ENCODE data around the gene CD164L2.
"Not testable (repeated sequence)": the region's sequence is repeated elsewhere in the genome, so short reads cannot be mapped to it uniquely, and the experiment has no call there.

CD164L2 gene

GRCh38 chr1:27403931-27404330 lies 20.8 kb upstream of the CD164L2 start:
- no peak for DNase-seq

GRCh38 chr1:27403065-27403726 lies 20.1 kb upstream of the CD164L2 start:
- peak; percentile 2 for DNase-seq

- DNase-seq: peak; percentile 30
These were observed 19.2 kb upstream of the CD164L2 start for GRCh38 chr1:27402349-27402754.

- DNase-seq: no peak
These were observed 17.8 kb upstream of the CD164L2 start for GRCh38 chr1:27400963-27401341.

- DNase-seq: peak; percentile 61
These were observed 17.2 kb upstream of the CD164L2 start for GRCh38 chr1:27400082-27400962.

DNA sequence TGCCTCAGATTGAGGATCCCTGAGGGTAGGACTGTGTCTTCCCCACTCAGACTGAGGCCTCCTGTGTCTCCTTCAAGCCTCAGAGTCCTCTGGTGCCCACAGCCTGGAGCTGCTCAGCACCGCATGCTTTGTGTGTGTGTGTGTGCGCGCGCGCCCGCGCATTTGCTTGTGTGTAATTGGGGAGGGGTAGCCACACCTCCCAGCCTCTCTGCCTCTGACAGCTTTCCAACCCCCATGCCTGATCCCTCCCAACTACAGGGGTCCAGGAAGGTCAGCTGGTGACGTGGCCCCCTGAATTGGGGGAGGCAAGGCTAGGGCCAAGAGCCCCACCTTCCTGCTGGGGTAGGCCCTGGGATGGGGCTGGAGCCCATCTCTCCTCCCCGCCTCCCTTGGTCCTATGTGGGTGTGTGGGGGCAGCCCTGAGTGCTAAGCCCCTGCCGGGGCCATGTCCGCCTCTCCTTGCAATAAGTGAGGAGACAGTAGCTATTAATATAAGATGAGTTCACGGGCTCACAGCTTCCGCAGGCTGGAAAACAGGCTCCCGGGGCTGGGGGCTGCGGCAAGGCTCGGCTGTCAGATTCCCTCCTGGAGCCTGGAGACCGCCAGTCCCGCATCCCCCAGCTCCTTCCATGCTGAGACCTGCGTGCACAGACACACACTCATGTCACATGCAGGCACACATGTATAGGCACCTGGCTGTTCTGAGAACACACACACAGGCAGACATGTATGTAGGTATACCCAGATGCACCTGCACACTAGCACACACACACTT lies 16.3 kb upstream of the CD164L2 start:
- DNase-seq: peak; percentile 73

GRCh38 chr1:27398405-27399149 lies 15.4 kb upstream of the CD164L2 start:
- DNase-seq: peak; percentile 53

DNA sequence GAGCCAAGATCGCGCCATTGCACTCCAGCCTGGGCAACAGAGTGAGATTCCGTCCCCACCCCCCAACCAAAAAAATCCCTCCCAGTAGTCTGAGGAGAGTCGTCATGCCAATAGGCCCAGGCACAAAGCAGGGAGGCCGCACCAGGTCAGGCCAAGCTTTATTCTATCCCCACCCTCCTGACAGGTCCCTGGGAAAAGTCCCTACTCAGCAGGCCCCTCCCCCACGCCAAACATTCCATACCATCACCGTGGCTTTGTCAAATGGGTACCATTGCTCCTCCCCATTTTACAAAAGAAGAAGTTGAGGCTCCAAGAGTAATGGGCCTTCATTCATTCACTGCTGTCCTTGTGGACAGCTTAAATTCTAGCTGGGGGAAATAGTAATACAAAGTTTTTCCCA lies 14.6 kb upstream of the CD164L2 start:
- no peak for DNase-seq

- DNase-seq: no peak
These were observed 14.0 kb upstream of the CD164L2 start for GRCh38 chr1:27397110-27397509.

- peak; percentile 68 for DNase-seq
These were observed 12.5 kb upstream of the CD164L2 start for GRCh38 chr1:27395441-27396195.

DNA sequence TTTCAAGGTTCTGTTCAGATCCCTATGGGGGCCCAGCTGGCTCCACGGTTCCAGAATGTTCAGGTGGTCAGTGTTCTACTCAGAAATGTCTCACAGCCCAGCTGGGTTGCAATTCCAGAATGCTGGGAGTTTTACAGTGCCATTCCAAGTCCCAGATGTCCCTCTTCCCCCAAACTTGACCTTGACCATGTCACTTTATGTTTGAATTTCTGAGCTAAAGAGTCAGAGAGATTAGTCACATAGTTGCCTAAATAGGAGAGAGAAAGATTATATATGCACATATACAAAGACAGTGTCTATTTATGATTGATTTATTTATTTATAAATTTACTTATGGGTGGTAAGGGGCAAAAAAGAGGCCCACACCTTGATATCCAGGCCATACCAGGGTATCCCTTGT lies 11.8 kb upstream of the CD164L2 start:
- DNase-seq: no peak

- DNase-seq: no peak
These were observed 11.1 kb upstream of the CD164L2 start for GRCh38 chr1:27394282-27394658.

DNA sequence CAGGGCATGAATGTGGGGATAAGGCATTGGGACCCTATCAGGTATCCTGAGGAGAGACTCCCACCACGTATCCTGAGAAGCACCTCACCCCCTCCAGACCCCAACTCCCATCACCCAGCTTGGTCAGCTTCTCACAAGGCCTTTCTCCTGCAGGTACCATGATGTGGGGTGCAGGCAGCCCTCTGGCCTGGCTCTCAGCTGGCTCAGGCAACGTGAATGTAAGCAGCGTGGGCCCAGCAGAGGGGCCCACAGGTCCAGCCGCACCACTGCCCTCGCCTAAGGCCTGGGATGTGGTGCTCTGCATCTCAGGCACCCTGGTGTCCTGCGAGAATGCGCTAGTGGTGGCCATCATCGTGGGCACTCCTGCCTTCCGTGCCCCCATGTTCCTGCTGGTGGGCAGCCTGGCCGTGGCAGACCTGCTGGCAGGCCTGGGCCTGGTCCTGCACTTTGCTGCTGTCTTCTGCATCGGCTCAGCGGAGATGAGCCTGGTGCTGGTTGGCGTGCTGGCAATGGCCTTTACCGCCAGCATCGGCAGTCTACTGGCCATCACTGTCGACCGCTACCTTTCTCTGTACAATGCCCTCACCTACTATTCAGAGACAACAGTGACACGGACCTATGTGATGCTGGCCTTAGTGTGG lies 10.6 kb upstream of the CD164L2 start:
- no peak for DNase-seq

GRCh38 chr1:27392778-27393635 lies 9.9 kb upstream of the CD164L2 start:
- DNase-seq: peak; percentile 23

- DNase-seq: peak; percentile 92
These were observed 9.1 kb upstream of the CD164L2 start, which contains the start of gene GPR3 for GRCh38 chr1:27392096-27392777. TSS of gene GPR3 (plus strand) at chr1:27392622. CDS start at chr1:27393799, 1,177 bp downstream.

- DNase-seq: peak; percentile 68
These were observed 8.5 kb upstream of the CD164L2 start for GRCh38 chr1:27391511-27392095.

DNA sequence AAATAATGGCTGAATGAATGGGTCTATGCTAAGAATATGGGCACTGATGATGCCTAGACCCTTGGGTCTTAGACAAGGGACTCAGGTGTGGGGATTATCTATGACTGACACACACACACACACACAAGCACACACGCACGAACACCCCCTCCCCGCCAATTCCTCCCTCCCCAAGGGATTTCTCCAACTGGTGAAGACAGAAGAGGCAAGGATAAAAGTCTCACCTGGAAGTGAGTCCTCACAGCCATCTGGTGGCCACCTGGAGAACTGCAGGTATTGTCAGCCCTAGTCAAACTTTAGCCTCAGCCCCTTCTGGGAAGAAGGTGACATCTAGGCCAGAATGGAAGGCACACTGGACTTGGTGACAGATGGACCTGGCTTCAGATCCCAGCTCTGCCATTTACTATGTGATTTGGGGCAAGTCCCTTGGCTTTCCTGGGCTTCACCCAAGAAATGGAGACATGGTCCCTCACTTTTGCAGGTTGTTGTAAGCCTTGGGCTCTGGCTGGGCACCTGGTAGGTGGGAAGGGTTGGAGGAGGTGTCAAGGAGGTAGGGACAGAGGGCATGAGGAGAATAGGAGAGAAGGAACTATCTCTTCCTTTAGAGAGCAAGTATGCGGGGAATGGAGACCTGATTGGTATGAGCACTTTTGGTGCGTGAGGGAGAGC lies 5.3 kb upstream of the CD164L2 start:
- DNase-seq: peak; percentile 74

DNA sequence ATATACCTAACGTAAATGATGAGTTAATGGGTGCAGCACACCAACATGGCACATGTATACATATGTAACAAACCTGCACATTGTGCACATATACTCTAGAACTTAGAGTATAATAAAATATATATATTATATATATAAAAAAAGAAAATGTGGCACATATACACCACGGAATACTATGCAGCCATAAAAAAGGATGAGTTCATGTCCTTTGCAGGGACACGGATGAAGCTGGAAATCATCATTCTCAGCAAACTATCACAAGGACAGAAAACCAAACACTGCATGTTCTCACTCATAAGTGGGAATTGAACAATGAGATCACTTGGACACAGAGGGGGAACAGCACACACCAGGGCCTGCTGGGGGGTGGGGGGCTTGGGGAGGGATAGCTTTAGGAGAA lies 1.7 kb upstream of the CD164L2 start:
- not testable (repeated sequence) for DNase-seq

- no peak for DNase-seq
These were observed 528 bp upstream of the CD164L2 start for GRCh38 chr1:27383661-27384060.

Data from NCI-H69 (cell line).